ENCODE data around the gene DIP2B.

DIP2B gene

DNA sequence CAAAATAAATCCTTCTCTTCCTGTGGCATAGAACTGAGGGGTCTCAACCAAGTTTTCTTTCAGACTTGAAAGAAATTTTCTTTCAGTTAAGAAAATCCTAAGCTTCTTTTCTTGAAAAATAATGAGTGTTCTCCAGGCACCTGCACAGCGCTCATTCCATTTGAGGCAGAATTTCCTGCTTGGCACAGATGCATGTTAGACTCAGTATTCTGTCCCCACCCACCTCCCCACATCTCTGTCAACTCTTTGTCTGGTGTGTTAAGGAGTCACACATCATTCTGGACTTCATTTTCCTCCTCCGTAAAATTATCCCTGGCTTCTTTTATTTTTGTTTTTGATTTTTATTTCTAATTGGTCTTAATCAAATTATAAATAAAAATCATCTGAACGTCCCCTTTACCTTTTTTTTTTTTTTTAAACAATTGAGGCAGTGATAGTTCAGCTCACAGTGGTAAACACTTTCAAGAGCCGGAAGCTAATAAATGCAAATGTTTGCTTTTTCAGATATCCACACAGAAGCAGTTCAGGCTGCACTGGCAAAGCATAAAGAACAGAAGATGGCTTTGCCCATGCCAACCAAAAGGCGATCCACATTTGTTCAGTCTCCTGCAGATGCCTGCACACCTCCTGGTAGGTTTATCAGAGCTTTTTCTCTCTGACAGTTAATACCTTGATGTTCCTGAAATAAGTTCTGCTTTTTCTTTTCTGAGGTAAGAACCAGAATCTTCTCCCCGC, 155.1 kb downstream of the DIP2B start:
- H3K4me3 ChIP-seq (ENCODE audit: low read depth, low read length): no peak overlapping the region
- H3K4me1 ChIP-seq: no peaks in the 10 kb centered on the region
- no peak overlapping the region for H3K4me2 ChIP-seq (ENCODE audit: low read length)
- TF ChIP-seq CTCF (IDR thresholded peaks at IDR 0.05): no peak
- no peaks in the 10 kb centered on the region for H3K9me3 ChIP-seq (ENCODE audit: control insufficient read depth, low read length)
- H3K9ac ChIP-seq: no peak overlapping the region
- no peak overlapping the region for H2AFZ ChIP-seq
- H3K27ac ChIP-seq: no peak overlapping the region
- H3K79me2 ChIP-seq: peaks cover 12% of the 10 kb centered on the region
- no peaks in the 10 kb centered on the region for H3K27me3 ChIP-seq (ENCODE audit: control insufficient read depth, insufficient read depth, low read length)
- H3K36me3 ChIP-seq (ENCODE audit: control insufficient read depth, insufficient read depth, low read length): no peaks in the 10 kb centered on the region

DNA sequence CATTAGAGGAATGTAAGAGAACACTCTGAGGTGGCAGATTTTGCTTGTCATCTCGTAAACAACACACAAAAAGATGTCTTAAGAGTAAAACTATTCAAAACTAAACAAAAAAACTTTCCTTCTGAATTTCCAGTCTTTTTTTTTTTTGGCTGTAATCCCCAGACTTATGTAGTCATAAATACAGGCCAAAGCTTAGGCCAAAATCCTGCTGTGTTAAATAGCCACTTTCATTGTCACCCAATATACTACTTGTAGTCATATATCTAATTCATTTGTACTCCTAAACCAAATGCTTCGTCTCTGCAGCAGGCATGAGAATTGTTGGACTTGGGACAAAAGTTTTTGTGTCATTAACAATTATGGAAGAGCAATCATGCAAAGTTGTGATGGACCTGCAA, 155.6 kb downstream of the DIP2B start:
- no peak overlapping the region for H3K27ac ChIP-seq
- peaks cover 12% of the 10 kb centered on the region for H3K79me2 ChIP-seq
- H2AFZ ChIP-seq: no peak overlapping the region

DNA sequence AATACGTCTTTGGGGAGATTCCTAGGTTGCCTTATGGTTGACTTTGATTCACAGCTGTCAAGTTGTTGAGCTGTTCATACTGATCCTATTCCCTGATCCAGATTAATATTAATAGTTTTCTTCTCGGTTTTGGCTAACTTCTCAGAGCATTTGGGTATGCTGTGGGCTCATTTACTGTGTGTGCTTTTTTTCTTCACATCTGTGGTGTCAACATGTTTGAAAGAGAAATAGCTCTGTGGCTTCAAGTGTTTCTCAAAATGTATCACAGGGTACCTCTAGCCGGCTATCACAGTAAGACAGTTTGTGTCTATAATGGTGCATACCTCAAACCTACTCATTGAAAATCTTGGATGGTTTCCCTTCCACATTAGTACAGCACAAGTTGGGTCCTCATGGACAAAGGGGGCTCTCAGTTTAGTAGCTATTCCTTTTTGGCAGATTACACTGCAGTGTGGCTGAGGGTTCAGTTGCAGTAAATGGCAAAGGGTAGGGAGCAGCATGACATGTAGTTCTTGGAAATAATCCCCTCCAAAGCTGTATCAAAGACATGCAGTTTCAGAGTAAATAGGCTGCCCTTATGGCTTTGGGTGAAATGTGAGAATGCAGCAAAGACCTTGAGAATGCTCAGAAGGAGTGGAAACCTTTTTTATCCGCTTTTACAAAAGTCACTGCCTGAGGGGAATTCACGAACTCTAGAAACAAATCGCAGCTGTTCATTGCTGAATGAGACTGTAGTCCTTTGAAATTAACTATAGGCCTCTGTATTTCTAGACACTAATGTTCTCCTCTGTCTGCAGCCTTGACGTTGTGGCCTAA, 156.7 kb downstream of the DIP2B start:
- no peaks in the 10 kb centered on the region for H3K9me3 ChIP-seq (ENCODE audit: control insufficient read depth, low read length)
- H3K9ac ChIP-seq: no peak overlapping the region
- no peaks in the 10 kb centered on the region for H3K36me3 ChIP-seq (ENCODE audit: control insufficient read depth, insufficient read depth, low read length)
- H3K4me1 ChIP-seq: no peaks in the 10 kb centered on the region
- H3K4me3 ChIP-seq (ENCODE audit: low read depth, low read length): no peak overlapping the region
- no peak overlapping the region for H2AFZ ChIP-seq
- TF ChIP-seq CTCF (IDR thresholded peaks at IDR 0.05): no peak
- peaks cover 13% of the 10 kb centered on the region for H3K79me2 ChIP-seq
- H3K27me3 ChIP-seq (ENCODE audit: control insufficient read depth, insufficient read depth, low read length): no peaks in the 10 kb centered on the region
- no peak overlapping the region for H3K27ac ChIP-seq
- H3K4me2 ChIP-seq (ENCODE audit: low read length): no peak overlapping the region

More for the DNA sequence above, 155.6 kb downstream of the DIP2B start:
- H3K4me3 ChIP-seq (ENCODE audit: low read depth, low read length): no peak overlapping the region
- no peaks in the 10 kb centered on the region for H3K4me1 ChIP-seq
- no peak overlapping the region for H3K4me2 ChIP-seq (ENCODE audit: low read length)
- H3K36me3 ChIP-seq (ENCODE audit: control insufficient read depth, insufficient read depth, low read length): no peaks in the 10 kb centered on the region
- no peak for TF ChIP-seq CTCF (IDR thresholded peaks at IDR 0.05)
- H3K27me3 ChIP-seq (ENCODE audit: control insufficient read depth, insufficient read depth, low read length): no peaks in the 10 kb centered on the region
- H3K9ac ChIP-seq: no peak overlapping the region
- no peaks in the 10 kb centered on the region for H3K9me3 ChIP-seq (ENCODE audit: control insufficient read depth, low read length)

DNA sequence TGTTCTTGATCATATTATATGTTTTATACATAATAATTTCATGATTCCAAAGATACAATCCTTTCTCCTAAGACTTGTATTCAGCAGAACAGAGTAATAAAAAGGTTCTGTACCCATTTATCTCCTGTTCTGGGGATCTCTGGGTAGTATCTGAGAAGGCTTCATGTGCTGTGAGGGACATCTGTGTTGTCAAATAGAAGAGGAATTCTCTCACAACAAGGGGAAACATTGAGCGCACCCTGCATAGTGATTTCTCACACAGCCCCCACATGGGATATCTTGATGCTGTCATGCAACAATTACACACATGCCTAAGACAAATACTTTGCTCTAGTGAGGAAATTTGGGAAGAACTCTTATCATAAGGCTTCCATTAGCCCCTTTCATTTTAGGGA, 157.3 kb downstream of the DIP2B start:
- no peak overlapping the region for H3K9ac ChIP-seq
- H3K4me2 ChIP-seq (ENCODE audit: low read length): no peak overlapping the region
- no peaks in the 10 kb centered on the region for H3K9me3 ChIP-seq (ENCODE audit: control insufficient read depth, low read length)
- no peak overlapping the region for H2AFZ ChIP-seq
- H3K27me3 ChIP-seq (ENCODE audit: control insufficient read depth, insufficient read depth, low read length): no peaks in the 10 kb centered on the region
- no peak overlapping the region for H3K4me3 ChIP-seq (ENCODE audit: low read depth, low read length)
- no peaks in the 10 kb centered on the region for H3K4me1 ChIP-seq
- peaks cover 13% of the 10 kb centered on the region for H3K79me2 ChIP-seq
- TF ChIP-seq CTCF (IDR thresholded peaks at IDR 0.05): no peak
- H3K27ac ChIP-seq: no peak overlapping the region
- no peaks in the 10 kb centered on the region for H3K36me3 ChIP-seq (ENCODE audit: control insufficient read depth, insufficient read depth, low read length)

All from parathyroid adenoma (tissue), 2 donors.